ENCODE data around the gene SASH1. TPM values are rescaled to one million over a fixed set of nuclear protein-coding genes. Genes with fewer than 3 reads are reported as not detected.

The SASH1 gene
- total RNA-seq, 2 experiments from 2014 or later, result 0.44 to 1.2 TPM

DNA sequence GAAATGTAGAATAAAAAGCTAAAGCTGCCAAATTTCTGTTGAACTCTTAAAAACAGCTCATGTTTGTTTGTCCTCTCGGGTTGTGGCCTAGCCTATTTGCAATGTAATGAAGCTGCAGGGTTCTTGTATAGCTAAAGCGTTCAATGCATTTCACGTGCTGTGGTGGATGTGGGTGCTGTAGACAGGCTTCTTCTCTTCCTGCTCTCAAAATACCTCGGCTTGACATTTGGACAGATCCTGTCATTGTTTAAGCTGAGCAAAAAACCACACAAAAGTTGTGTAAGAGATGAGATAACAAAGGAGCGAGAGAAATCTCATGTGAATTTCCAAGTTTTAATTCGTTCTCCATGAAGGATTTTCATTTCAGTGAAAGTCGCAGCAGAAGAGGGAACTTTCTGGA is 207.9 kb downstream of the SASH1 start:
- H3K27ac Mint-ChIP-seq, result no peak overlapping the region
- H3K9me3 Mint-ChIP-seq, result no peaks in the 10 kb centered on the region
- intact Hi-C loops (cut with micrococcal nuclease), result no loop called here
- DNase-seq, result no peak
- no peaks in the 10 kb centered on the region for H3K4me1 Mint-ChIP-seq (ENCODE audit: low read depth)
- no peaks in the 10 kb centered on the region for H3K36me3 Mint-ChIP-seq
- POLR2A ChIA-PET, result no interaction called here
- peaks cover 19% of the 10 kb centered on the region for H3K27me3 Mint-ChIP-seq
- no peak overlapping the region for H3K4me3 Mint-ChIP-seq
- CTCF ChIA-PET, result interaction anchor here (1.2 kb wide), 1 partner anchor 9 kb away, joined by 7 read pairs; no protein-coding TSS in a partner anchor

DNA sequence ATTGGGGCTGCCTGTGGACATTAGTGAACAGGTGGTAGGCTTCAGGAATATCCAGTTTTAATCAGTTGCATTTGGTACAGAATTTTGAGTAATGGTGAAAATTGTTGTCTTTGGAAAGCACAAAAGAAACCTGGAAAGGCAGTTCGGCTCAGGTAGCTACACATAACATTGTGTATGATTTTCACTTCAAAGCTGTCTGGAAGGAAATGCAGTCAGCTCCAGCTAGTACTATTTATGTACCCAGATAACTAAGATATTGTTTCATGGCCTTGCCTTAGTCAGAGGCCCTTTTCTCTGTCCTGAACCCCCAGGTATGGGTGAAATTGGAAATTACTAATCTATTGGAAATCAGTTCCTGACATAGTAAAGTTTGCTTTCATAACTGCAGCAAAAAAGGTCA is 208.6 kb downstream of the SASH1 start:
- no peak overlapping the region for H3K4me3 Mint-ChIP-seq
- no peaks in the 10 kb centered on the region for H3K4me1 Mint-ChIP-seq (ENCODE audit: low read depth)
- H3K9me3 Mint-ChIP-seq, result no peaks in the 10 kb centered on the region
- no peak overlapping the region for H3K27ac Mint-ChIP-seq
- intact Hi-C loops (cut with micrococcal nuclease), result no loop called here
- H3K36me3 Mint-ChIP-seq, result no peaks in the 10 kb centered on the region
- ChIA-PET POLR2A (no interaction called here), CTCF (interaction anchor here (0.8 to 1.2 kb wide), 2 partner anchors 9 to 12 kb away, joined by 3 to 7 read pairs; no protein-coding TSS in a partner anchor)
- no peak for DNase-seq
- peaks cover 21% of the 10 kb centered on the region for H3K27me3 Mint-ChIP-seq

DNA sequence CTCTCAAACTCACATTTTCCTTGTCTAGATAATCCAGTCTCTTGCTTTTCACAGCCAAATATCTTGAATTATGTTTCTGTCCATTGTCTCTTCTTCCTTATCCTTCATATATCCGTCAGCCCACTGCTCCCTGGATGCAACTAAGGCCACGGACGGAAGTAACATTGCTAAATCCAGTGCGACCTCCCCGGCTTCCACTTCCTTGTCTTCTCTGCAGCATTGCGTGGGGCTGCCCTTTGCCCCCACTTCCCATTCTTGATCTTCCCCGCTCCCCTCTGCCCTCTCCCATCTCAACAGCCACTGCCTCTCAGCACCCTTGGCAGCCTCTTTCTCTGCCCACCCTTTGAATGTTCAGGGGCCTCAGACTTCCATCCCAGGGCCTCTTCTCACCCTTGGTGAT is 213.8 kb downstream of the SASH1 start:
- no peak for DNase-seq
- Mint-ChIP-seq H3K27me3 (peaks cover 20% of the 10 kb centered on the region), H3K27ac (no peak overlapping the region), H3K9me3 (no peaks in the 10 kb centered on the region), H3K4me1 (ENCODE audit: low read depth) (peaks cover 7% of the 10 kb centered on the region), H3K4me3 (no peak overlapping the region), H3K36me3 (no peaks in the 10 kb centered on the region)
- intact Hi-C loops (cut with micrococcal nuclease), result no loop called here
- CTCF ChIA-PET, result interaction anchor here (1.0 kb wide), 1 partner anchor 21 kb away, joined by 3 read pairs; no protein-coding TSS in a partner anchor
- POLR2A ChIA-PET, result no interaction called here

DNA sequence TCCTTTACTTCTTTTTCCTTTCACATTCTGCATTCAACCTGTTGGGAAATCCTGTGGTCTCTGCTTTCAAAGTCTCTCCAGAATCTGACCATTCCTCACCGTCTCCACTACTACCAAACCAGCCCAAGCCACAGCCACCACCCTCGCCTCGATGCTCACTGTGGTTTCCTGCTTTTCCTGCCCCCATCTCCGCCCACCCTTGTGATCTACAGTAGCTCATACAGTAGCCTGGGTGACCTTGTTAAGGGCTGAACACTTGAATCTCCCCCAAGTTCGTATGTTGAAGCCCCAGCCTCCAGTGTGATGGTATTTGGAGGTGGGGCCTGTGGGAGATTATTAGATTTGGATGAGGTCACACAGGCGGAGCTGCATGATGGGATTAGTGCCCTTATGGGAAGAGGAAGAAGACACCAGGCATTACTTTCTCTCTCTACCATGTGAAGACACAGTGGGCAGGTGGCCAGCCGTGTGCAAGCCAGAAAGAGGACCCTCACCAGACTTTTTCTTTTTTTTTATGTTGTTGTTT is 215.2 kb downstream of the SASH1 start:
- peak; percentile 43 for DNase-seq
- Mint-ChIP-seq H3K27me3 (peaks cover 21% of the 10 kb centered on the region), H3K27ac (no peak overlapping the region), H3K4me1 (ENCODE audit: low read depth) (peaks cover 7% of the 10 kb centered on the region), H3K4me3 (no peak overlapping the region), H3K36me3 (no peaks in the 10 kb centered on the region), H3K9me3 (no peaks in the 10 kb centered on the region)
- CTCF ChIA-PET, result interaction anchor here (0.8 to 1.4 kb wide), 2 partner anchors 14 to 464 kb away, joined by 3 to 4 read pairs; no protein-coding TSS in a partner anchor
- intact Hi-C loops (cut with micrococcal nuclease), result no loop called here
- POLR2A ChIA-PET, result no interaction called here

DNA sequence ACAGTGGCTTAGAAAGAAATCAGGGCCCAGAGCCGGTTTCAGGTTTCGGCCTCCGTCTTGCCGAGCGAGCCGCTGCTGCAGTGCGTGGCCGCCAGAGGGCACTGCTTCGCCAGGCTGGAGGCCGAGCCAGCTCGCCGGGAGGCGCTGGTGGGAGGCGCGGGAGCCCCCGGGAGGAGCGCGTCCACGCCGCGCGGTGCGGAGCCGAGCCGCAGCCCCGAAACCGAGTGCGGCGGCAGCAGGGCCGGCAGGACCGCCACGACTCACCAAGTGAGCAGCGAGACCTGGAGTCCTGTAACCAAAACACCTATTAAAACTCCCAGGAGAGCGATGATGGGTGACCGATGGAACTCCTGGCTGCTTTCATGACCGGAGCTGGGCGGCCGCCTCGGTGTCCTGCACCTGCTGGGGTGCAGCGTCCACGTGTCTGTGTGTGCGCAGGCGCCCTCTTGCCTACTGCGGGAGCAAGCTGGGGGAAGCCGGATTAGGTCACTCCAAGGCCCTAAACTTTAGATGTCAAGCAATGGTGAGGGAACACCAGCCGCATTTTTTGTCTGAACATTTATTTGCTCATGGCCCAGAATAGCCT is 217.3 kb downstream of the SASH1 start:
- Mint-ChIP-seq H3K27ac (no peak overlapping the region), H3K4me3 (no peak overlapping the region), H3K4me1 (ENCODE audit: low read depth) (peaks cover 7% of the 10 kb centered on the region), H3K36me3 (no peaks in the 10 kb centered on the region), H3K27me3 (peaks cover 15% of the 10 kb centered on the region), H3K9me3 (no peaks in the 10 kb centered on the region)
- peak; percentile 77 for DNase-seq
- CTCF ChIA-PET, result interaction anchor here (0.7 to 2.5 kb wide), 28 partner anchors 9 to 872 kb away, joined by 3 to 15 read pairs (median 4); partner anchors contain the start of gene UST
- intact Hi-C loops (cut with micrococcal nuclease), result loop anchor here (2.0 to 5.0 kb wide), 2 partner anchors 389 to 467 kb away; no protein-coding TSS in a partner anchor
- POLR2A ChIA-PET, result no interaction called here

DNA sequence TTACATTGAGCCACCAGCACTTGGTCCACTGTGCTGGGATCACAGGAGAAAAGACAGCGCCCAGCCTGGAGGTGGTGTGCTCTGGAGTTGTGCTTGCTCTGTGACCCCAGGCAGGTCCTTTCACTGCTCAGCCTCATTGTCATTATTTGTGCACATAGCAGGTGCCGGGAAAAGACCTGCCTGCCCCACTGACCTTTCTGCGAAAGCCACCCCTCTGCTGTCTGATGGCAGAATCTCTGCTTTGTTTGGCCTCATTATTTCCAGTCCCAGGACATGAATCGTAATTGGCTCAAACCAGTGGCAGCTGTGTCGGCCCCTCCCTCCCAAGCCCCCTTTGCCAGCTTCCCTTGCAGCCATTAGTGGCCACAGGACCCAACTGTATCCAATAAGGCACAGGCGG is 219.0 kb downstream of the SASH1 start:
- ChIA-PET POLR2A (no interaction called here), CTCF (interaction anchor here (0.6 to 2.3 kb wide), 3 partner anchors 16 to 463 kb away, joined by 3 to 6 read pairs (median 3); no protein-coding TSS in a partner anchor)
- H3K36me3 Mint-ChIP-seq, result no peaks in the 10 kb centered on the region
- DNase-seq, result no peak
- H3K9me3 Mint-ChIP-seq, result no peaks in the 10 kb centered on the region
- no peak overlapping the region for H3K4me3 Mint-ChIP-seq
- intact Hi-C loops (cut with micrococcal nuclease), result loop anchor here (2.0 to 5.0 kb wide), 2 partner anchors 387 to 466 kb away; no protein-coding TSS in a partner anchor
- peaks cover 7% of the 10 kb centered on the region for H3K27me3 Mint-ChIP-seq
- H3K4me1 Mint-ChIP-seq (ENCODE audit: low read depth), result peaks cover 14% of the 10 kb centered on the region
- no peak overlapping the region for H3K27ac Mint-ChIP-seq

DNA sequence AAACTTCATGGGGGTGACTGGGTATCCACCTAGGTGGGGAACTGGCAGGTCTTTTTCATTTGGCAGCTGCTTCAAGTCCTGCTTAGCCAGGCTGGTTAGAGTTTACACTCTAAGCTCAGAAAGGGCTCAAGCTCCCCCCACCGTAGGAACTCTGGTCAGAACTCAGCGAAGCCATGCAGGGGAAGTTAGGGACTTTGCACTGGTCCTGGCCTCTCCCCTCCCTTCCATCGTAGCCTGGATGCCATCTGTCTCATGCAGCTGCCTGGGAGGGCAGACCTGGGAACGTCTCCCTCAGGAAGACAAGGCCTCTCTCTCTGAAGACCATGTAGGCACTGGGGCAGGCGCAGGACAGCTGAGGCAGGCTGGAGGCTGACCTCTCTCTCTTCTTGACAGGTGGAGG is 220.4 kb downstream of the SASH1 start:
- DNase-seq, result no peak
- H3K4me1 Mint-ChIP-seq (ENCODE audit: low read depth), result peaks cover 16% of the 10 kb centered on the region
- no peaks in the 10 kb centered on the region for H3K36me3 Mint-ChIP-seq
- intact Hi-C loops (cut with micrococcal nuclease), result loop anchor here (5.0 kb wide), 1 partner anchor 464 kb away; no protein-coding TSS in a partner anchor
- H3K4me3 Mint-ChIP-seq, result no peak overlapping the region
- no peak overlapping the region for H3K27ac Mint-ChIP-seq
- POLR2A ChIA-PET, result no interaction called here
- no peaks in the 10 kb centered on the region for H3K9me3 Mint-ChIP-seq
- CTCF ChIA-PET, result interaction anchor here (2.3 kb wide), 1 partner anchor 15 kb away, joined by 6 read pairs; no protein-coding TSS in a partner anchor
- peaks cover 8% of the 10 kb centered on the region for H3K27me3 Mint-ChIP-seq

DNA sequence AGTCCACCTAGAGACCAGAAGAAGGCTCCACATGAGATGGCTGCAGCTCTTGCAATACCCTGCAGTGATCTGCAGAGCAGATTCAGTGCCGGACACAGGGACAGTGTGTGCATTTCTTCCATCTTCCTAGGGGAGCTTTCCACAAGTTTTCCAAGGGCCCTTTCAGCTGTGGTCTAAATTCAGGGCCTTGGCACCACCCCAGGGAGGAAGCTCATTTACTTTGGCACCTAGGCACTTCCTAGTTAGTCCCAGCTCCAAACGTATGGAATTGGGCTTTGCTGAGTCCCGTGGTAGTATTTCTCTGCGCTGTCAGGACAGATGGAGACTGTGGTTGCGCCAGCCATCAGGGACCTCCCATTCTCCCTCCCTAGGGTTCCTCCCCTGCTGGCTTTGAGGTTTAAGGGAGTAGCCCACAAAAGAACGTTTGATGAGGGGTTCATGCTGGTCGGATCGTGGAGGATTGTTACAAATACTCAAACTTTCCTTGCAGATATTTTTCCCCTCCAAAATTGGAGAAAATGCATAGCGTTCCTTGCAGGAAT is 221.9 kb downstream of the SASH1 start:
- H3K4me1 Mint-ChIP-seq (ENCODE audit: low read depth), result peaks cover 15% of the 10 kb centered on the region

DNA sequence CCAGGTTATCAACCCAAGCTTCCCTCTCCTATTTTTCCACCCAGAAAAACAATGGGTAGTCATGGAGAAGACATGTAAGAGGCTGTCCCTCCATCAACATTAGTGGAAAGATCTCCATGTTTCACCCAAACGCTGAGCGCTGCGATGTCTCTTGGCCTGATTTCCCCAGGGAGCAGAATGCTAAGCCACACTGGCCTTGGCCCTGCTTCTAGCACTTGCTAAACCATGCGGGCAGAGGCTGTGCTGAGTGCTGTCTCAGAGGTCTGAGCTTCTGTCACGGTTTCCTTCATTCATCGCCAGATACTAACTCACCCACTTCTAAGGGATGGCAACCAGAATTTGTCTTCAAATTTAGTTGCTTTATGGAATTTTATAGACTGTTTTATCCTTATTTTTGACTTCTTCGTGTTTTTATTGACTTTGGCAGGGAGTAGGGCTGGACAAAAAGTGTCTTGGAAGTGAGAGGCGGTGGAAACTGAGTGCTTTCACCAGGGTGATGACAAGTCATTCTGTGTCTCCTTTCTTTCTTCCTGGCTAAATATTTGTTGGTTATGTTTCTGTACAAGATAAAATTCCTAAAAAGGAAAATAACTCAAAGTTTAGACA is 222.8 kb downstream of the SASH1 start:
- DNase-seq, result no peak
- Mint-ChIP-seq H3K4me3 (no peak overlapping the region), H3K27ac (no peak overlapping the region), H3K9me3 (no peaks in the 10 kb centered on the region), H3K36me3 (no peaks in the 10 kb centered on the region), H3K27me3 (peaks cover 18% of the 10 kb centered on the region), H3K4me1 (ENCODE audit: low read depth) (peaks cover 15% of the 10 kb centered on the region)
- POLR2A ChIA-PET, result interaction anchor here (0.7 kb wide), 1 partner anchor 192 kb away, joined by 3 read pairs; no protein-coding TSS in a partner anchor
- CTCF ChIA-PET, result interaction anchor here (1.0 kb wide), 1 partner anchor 12 kb away, joined by 3 read pairs; no protein-coding TSS in a partner anchor
- intact Hi-C loops (cut with micrococcal nuclease), result no loop called here

More for the DNA sequence above, 221.9 kb downstream of the SASH1 start:
- Mint-ChIP-seq H3K9me3 (no peaks in the 10 kb centered on the region), H3K4me3 (no peak overlapping the region), H3K36me3 (no peaks in the 10 kb centered on the region), H3K27ac (no peak overlapping the region), H3K27me3 (peaks cover 16% of the 10 kb centered on the region)
- no peak for DNase-seq
- ChIA-PET CTCF (interaction anchor here (1.0 kb wide), 1 partner anchor 13 kb away, joined by 3 read pairs; no protein-coding TSS in a partner anchor), POLR2A (no interaction called here)
- intact Hi-C loops (cut with micrococcal nuclease), result loop anchor here (5.0 kb wide), 1 partner anchor 463 kb away; no protein-coding TSS in a partner anchor

DNA sequence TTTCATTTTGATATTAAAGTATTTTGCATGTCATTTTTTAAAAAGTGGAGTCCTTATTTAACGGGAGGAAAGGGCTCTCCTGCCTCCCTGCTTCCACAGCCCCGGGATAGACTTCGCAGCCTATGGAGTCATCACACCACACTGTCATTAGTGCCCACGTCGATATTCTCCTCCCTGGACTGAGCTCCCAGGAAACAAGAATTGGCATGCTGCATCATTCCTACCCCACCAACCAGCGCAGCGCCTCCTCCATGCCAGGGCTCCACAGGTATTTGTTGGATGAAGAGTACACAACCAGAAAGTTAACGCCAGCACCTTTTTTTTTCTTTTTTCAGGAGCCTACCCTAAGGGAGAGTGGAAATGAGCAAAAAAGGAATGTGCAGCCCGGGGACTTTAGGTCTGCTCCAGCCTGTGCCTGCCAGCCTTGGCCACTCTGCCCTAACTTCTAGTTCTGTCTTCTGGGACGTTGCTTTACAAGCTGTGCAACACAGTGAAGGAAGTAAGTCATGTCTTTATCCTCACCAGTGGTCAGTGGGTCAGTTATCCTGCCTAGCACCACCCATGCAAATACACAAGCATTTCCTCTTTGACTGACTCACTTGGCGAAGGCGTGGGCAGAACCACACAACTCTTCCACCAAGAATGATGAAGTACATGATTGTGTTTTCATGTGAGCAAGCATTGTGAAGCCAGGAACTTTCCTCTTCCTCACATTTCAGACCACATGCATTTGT is 223.5 kb downstream of the SASH1 start:
- ChIA-PET CTCF (no interaction called here), POLR2A (interaction anchor here (0.7 kb wide), 1 partner anchor 192 kb away, joined by 3 read pairs; no protein-coding TSS in a partner anchor)
- H3K27ac Mint-ChIP-seq, result no peak overlapping the region
- H3K36me3 Mint-ChIP-seq, result no peaks in the 10 kb centered on the region
- peaks cover 15% of the 10 kb centered on the region for H3K4me1 Mint-ChIP-seq (ENCODE audit: low read depth)
- peaks cover 23% of the 10 kb centered on the region for H3K27me3 Mint-ChIP-seq
- H3K9me3 Mint-ChIP-seq, result no peaks in the 10 kb centered on the region
- intact Hi-C loops (cut with micrococcal nuclease), result no loop called here
- no peak overlapping the region for H3K4me3 Mint-ChIP-seq
- DNase-seq, result peak; percentile 65

DNA sequence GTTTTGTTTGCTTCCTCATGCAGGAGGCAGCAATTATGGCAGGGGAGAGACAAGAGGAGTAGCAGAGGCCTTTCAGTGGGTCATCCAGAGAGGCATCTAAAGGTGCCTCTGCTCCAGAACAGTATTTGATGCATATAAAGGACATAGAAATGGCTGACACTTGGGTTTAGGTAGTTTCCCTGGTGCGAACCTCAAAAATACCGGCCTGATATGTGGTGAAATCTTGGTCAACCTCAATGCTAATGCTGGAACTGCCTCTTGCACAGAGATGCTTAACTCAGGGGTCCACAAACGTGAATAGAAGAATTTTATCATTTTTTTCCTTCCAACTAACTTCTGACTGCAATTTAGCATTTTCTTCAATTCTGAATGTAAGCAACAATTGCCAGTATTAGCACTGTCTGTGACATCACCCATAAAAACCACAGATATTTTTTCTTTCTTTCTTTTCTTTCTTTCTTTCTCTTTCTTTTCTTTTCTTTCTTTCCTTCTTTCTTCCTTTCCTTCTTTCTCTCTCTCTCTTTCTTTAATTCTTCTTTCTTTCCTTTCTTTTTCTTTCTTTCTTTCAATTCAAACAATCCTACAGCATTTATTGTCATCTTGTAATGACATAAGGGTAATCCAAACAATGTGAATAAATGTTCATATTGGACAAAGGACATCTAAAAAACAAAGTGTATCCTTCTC is 224.2 kb downstream of the SASH1 start:
- CTCF ChIA-PET, result no interaction called here
- intact Hi-C loops (cut with micrococcal nuclease), result no loop called here
- Mint-ChIP-seq H3K9me3 (no peaks in the 10 kb centered on the region), H3K27ac (no peak overlapping the region), H3K4me1 (ENCODE audit: low read depth) (peaks cover 15% of the 10 kb centered on the region), H3K36me3 (no peaks in the 10 kb centered on the region), H3K27me3 (peaks cover 23% of the 10 kb centered on the region), H3K4me3 (no peak overlapping the region)
- POLR2A ChIA-PET, result no interaction called here
- DNase-seq, result no peak

Measured in activated CD4-positive, alpha-beta memory T cell treated with anti-CD3 and anti-CD28 coated beads for 36 hours (primary cell).